RWPE2 (cell line): ENCODE measurements around the gene RPS15.

Experiments used
- ATAC-seq: fragments of 200-7000 bp; cut with Tn5 transposase; 3 replicates; pipeline ENCODE4 v1.9.1; 2021; ENCODE audit warnings: low read depth
- DNase-seq: peaks from one replicate; pipeline ENCODE4 v3.0.0-alpha.2; 2020; ENCODE audit warnings: low spot score
- H3K27ac ChIP-seq: fragments of 450-650 bp; 2 replicates; pipeline ENCODE4 v1.5.1; 2017; ENCODE audit warnings: mild to moderate bottlenecking; ENCODE audit not compliant: poor library complexity, severe bottlenecking
- H3K27me3 ChIP-seq: fragments of 250-450 bp; sonication (Bioruptor Pico); 2 replicates; pipeline ENCODE4 v1.5.1; 2021; ENCODE audit warnings: mild to moderate bottlenecking, moderate library complexity; ENCODE audit not compliant: insufficient read depth, poor library complexity, severe bottlenecking
- H3K36me3 ChIP-seq: fragments of 250-450 bp; sonication (Bioruptor Pico); 2 replicates; pipeline ENCODE4 v1.5.1; 2020; ENCODE audit warnings: low read depth, mild to moderate bottlenecking, moderate library complexity
- H3K4me1 ChIP-seq: fragments of 250-450 bp; sonication (Bioruptor Pico); 2 replicates; pipeline ENCODE4 v1.5.1; 2021; ENCODE audit warnings: mild to moderate bottlenecking, moderate library complexity; ENCODE audit not compliant: insufficient read depth, poor library complexity, severe bottlenecking
- H3K4me3 ChIP-seq: fragments of 250-450 bp; sonication (Bioruptor Pico); 2 replicates; pipeline ENCODE4 v1.5.1; 2021; ENCODE audit warnings: mild to moderate bottlenecking, moderate library complexity; ENCODE audit not compliant: severe bottlenecking
- H3K9me3 ChIP-seq: fragments of 250-450 bp; sonication (Bioruptor Pico); 2 replicates; pipeline ENCODE4 v1.5.1; 2021; ENCODE audit warnings: mild to moderate bottlenecking, moderate library complexity; ENCODE audit not compliant: severe bottlenecking
- CTCF ChIP-seq: fragments of 450-650 bp; IDR thresholded peaks from one replicate; pipeline ENCODE4 v1.5.1; 2017; ENCODE audit warnings: mild to moderate bottlenecking, moderate library complexity; ENCODE audit not compliant: poor library complexity, severe bottlenecking

Gene RPS15

GRCh38 chr19:1478934-1479707 is 40.9 kb downstream of the RPS15 start, which contains the start of gene C19orf25:
C19orf25 (minus strand) TSS chr19:1479215; CDS start chr19:1478903, 312 bp downstream.
- Histone ChIP-seq H3K4me3 (peak within 1 kb of the TSS; percentile 54), H3K36me3 (peaks cover 18% of the 10 kb centered on the region), H3K27ac (peak within 1 kb of the TSS; percentile 38), H3K27me3 (no peaks in the 10 kb centered on the region), H3K9me3 (no peaks in the 10 kb centered on the region), H3K4me1 (no peaks in the 10 kb centered on the region)
- TF ChIP-seq CTCF, result no peak
- DNase-seq (peak; percentile 90), ATAC-seq (peak; percentile 87)

GRCh38 chr19:1481224-1481892 is 43.2 kb downstream of the RPS15 start:
- Histone ChIP-seq H3K4me3 (no peak overlapping the region), H3K27ac (no peak overlapping the region), H3K27me3 (no peaks in the 10 kb centered on the region), H3K9me3 (no peaks in the 10 kb centered on the region), H3K4me1 (no peaks in the 10 kb centered on the region), H3K36me3 (peaks cover 16% of the 10 kb centered on the region)
- DNase-seq, result no peak
- no peak for TF ChIP-seq CTCF
- ATAC-seq, result no peak

GRCh38 chr19:1481893-1482360 is 43.7 kb downstream of the RPS15 start:
- Histone ChIP-seq H3K27ac (no peak overlapping the region), H3K27me3 (no peaks in the 10 kb centered on the region), H3K4me1 (no peaks in the 10 kb centered on the region), H3K9me3 (no peaks in the 10 kb centered on the region), H3K4me3 (no peak overlapping the region), H3K36me3 (peaks cover 10% of the 10 kb centered on the region)
- DNase-seq (no peak), ATAC-seq (no peak)
- no peak for TF ChIP-seq CTCF

- no peak for DNase-seq
- Histone ChIP-seq H3K27me3 (no peaks in the 10 kb centered on the region), H3K9me3 (no peaks in the 10 kb centered on the region), H3K4me3 (no peak overlapping the region), H3K27ac (no peak overlapping the region), H3K4me1 (no peaks in the 10 kb centered on the region), H3K36me3 (peaks cover 4% of the 10 kb centered on the region; the same call in 1 of the 2 replicates)
- no peak for TF ChIP-seq CTCF
- no peak for ATAC-seq
Measured at GRCh38 chr19:1482361-1483130, 44.4 kb downstream of the RPS15 start.
